Measurements from ENCODE around the gene ZNF467. TPM values are rescaled to one million over a fixed set of nuclear protein-coding genes. Genes with fewer than 3 reads are reported as not detected.

ZNF467 gene
- total RNA-seq, 1 donor from 2014 or later: 0.20 TPM

DNA sequence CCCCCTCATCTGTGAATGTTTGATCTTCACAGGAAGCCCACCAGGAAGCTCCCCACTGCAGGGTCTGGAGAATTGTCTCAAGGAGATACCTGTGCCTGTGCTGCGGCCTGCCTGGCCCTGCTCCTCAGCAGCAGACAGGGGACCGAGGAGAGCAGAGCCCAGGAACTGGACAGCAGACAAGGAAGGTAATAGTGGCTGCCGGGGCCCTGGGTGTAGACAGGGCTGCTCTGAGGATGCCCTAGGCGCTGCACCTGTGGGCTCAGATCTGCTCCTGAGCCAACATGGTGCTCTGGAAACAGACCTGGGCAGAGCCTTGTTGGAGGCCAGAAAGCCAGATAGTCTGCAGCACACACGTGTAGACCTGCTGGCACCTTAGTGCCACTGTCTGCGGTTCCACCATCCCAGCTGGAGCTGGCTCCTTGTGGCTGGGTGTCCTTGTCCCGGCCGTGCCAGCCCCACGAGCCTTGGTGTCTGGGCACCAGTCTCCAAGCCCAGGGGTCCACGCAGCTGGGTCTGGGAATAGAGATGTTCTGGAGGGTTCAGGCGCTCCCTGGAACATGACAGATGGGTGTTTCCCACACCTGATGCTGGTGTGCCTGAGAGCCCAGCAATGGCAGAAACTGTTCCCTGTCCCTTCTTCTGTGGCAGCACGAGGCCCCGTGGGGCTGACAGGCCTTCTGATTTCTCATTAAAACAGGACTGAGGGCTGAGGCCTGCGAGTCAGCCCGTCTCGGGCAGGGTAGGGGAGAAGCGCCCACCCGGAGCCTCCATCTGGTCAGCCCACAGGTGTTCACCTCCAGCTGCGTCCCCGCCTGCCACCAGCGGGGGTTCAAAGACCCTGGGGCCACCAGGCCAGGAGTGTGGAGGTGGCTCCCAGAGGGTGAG is 44.7 kb downstream of the ZNF467 start:
- no peak overlapping the region for H3K4me3 Mint-ChIP-seq
- POLR2A ChIA-PET: interaction anchor here (0.6 kb wide), 1 partner anchor 592 kb away, joined by 3 read pairs; no protein-coding TSS in a partner anchor
- CTCF ChIA-PET: no interaction called here
- H3K27me3 Mint-ChIP-seq: no peaks in the 10 kb centered on the region
- no peak for DNase-seq
- H3K27ac Mint-ChIP-seq: no peak overlapping the region
- TF ChIP-seq CTCF (IDR thresholded peaks at IDR 0.05): no peak
- ATAC-seq (ENCODE audit: low read depth): no peak
- no peaks in the 10 kb centered on the region for H3K4me1 Mint-ChIP-seq
- H3K36me3 Mint-ChIP-seq (ENCODE audit: low read depth): peaks cover 54% of the 10 kb centered on the region
- H3K9me3 Mint-ChIP-seq: no peaks in the 10 kb centered on the region
- intact Hi-C loops (cut with micrococcal nuclease): no loop called here

- ChIA-PET CTCF (no interaction called here), POLR2A (interaction anchor here (0.6 kb wide), 1 partner anchor 591 kb away, joined by 3 read pairs; no protein-coding TSS in a partner anchor)
- DNase-seq (no peak), ATAC-seq (ENCODE audit: low read depth) (no peak)
- no peaks in the 10 kb centered on the region for H3K4me1 Mint-ChIP-seq
- intact Hi-C loops (cut with micrococcal nuclease): no loop called here
- no peak overlapping the region for H3K27ac Mint-ChIP-seq
- H3K9me3 Mint-ChIP-seq: no peaks in the 10 kb centered on the region
- TF ChIP-seq CTCF (IDR thresholded peaks at IDR 0.05): no peak
- H3K27me3 Mint-ChIP-seq: no peaks in the 10 kb centered on the region
- peaks cover 60% of the 10 kb centered on the region for H3K36me3 Mint-ChIP-seq (ENCODE audit: low read depth)
- H3K4me3 Mint-ChIP-seq: no peak overlapping the region
Measured at GRCh38 chr7:149727899-149728476, 45.4 kb downstream of the ZNF467 start.

DNA sequence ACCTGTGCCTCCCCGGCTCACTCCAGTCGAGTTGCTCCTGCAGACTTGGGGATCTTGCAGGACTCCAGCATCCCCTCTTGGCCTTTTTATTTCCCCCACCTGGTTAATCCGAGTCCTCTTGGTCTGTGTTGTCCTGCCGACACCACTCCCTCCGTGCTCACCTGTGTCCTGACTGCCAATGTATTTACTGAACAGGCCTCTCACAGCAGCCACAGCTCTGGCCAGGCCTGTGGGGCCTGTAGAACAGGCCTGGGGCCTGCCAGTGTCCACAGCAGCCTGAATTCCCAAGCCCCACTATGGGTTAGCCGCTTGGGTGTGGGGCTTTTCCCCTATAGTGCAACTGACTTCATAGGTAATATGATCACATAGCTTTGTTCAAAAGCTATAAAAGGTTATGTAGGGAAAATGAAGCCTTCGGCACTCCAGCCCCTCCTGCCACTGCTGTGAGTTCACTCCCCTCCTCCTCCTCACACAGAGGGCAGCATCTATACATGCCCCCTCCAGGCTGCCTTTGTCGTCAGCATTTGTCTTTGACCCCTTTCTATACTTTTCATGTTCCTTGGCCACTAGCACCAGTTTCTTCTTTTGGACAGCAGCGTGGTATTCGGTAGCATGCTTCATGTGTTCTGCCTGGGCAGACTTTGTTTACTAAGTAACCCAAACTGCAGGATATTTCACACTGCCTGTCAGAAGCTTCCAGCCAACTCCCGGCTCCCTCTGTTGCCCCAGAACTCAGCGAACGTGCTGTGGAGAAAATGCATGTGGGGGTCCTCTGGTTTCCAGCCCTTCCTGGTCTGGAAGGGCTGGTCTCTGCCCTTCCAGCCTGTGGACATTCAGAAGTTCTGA is 46.1 kb downstream of the ZNF467 start:
- ChIA-PET POLR2A (no interaction called here), CTCF (no interaction called here)
- no peak for DNase-seq
- no peaks in the 10 kb centered on the region for H3K4me1 Mint-ChIP-seq
- TF ChIP-seq CTCF (IDR thresholded peaks at IDR 0.05): no peak
- ATAC-seq (ENCODE audit: low read depth): no peak
- no peaks in the 10 kb centered on the region for H3K27me3 Mint-ChIP-seq
- intact Hi-C loops (cut with micrococcal nuclease): no loop called here
- no peak overlapping the region for H3K4me3 Mint-ChIP-seq
- peaks cover 61% of the 10 kb centered on the region for H3K36me3 Mint-ChIP-seq (ENCODE audit: low read depth)
- no peaks in the 10 kb centered on the region for H3K9me3 Mint-ChIP-seq
- no peak overlapping the region for H3K27ac Mint-ChIP-seq

- no peak for TF ChIP-seq CTCF (IDR thresholded peaks at IDR 0.05)
- ATAC-seq (ENCODE audit: low read depth) (no peak), DNase-seq (no peak)
- H3K9me3 Mint-ChIP-seq: no peaks in the 10 kb centered on the region
- H3K36me3 Mint-ChIP-seq (ENCODE audit: low read depth): peaks cover 61% of the 10 kb centered on the region
- intact Hi-C loops (cut with micrococcal nuclease): no loop called here
- ChIA-PET POLR2A (no interaction called here), CTCF (no interaction called here)
- H3K4me3 Mint-ChIP-seq: no peak overlapping the region
- H3K4me1 Mint-ChIP-seq: no peaks in the 10 kb centered on the region
- no peaks in the 10 kb centered on the region for H3K27me3 Mint-ChIP-seq
- H3K27ac Mint-ChIP-seq: no peak overlapping the region
Measured at GRCh38 chr7:149725916-149726315, 47.5 kb downstream of the ZNF467 start.

DNA sequence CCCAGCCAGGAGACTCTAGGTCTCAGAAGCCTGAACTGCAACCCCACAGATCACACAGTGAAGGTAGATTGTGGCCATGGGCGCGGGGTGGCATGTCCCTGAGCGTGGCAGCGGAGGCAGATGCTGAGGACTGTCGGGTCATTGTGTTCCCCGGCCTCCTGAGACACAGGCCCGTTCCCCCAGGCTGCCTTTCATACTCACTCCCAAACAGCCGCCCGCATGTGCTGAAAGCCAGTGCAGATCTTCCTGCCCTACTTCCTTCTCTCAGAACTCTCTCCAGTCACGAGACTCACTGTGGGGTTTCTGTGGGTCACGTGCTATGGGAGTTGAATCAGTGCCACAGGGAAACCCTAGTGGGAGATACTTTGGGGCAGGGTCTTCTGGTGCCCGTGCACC is 48.0 kb downstream of the ZNF467 start:
- intact Hi-C loops (cut with micrococcal nuclease): no loop called here
- Mint-ChIP-seq H3K9me3 (no peaks in the 10 kb centered on the region), H3K36me3 (ENCODE audit: low read depth) (peaks cover 62% of the 10 kb centered on the region), H3K27ac (no peak overlapping the region), H3K27me3 (no peaks in the 10 kb centered on the region), H3K4me3 (no peak overlapping the region), H3K4me1 (no peaks in the 10 kb centered on the region)
- no peak for TF ChIP-seq CTCF (IDR thresholded peaks at IDR 0.05)
- ChIA-PET POLR2A (no interaction called here), CTCF (no interaction called here)
- DNase-seq: no peak
- no peak for ATAC-seq (ENCODE audit: low read depth)
